Measurements from ENCODE around the gene TMED9. TPM values are rescaled to one million over a fixed set of nuclear protein-coding genes. Genes with fewer than 3 reads are reported as not detected.

TMED9 gene
- total RNA-seq, 4 donors from 2014 or later: 34.4 to 85.9 (median 70.9) TPM

DNA sequence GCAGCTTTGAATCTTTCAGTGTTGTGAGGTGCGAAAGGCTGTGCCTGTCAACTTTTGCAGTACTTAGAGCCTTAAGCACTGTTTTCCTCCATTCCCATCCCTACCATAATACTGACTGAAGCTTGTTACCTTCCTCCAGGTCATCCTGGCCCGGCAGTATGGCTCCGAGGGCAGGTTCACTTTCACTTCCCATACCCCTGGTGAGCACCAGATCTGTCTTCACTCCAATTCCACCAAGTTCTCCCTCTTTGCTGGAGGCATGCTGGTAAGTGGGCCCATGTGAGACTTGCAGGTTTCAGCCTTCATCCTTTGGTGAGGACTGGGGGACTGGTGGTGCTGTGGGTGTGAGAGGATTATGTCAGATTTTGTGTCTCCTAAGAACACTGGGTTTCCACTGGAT, 1.5 kb downstream of the TMED9 start:
- H3K27me3 ChIP-seq: peaks cover 18% of the 10 kb centered on the region
- H3K4me1 ChIP-seq: peaks cover 9 to 16% (median 14%) of the 10 kb centered on the region in 4 donors
- H3K4me3 ChIP-seq: no peak overlapping the region
- peaks cover 0 to 28% (median 14%) of the 10 kb centered on the region in 4 donors for H3K36me3 ChIP-seq
- H3K27ac ChIP-seq: no peak overlapping the region
- 77 to 88% methylated on average over 3 of the region's 3 CpGs for WGBS, 2 donors (ENCODE audit: low coverage in 1 of 2)
- TF ChIP-seq EP300 (IDR thresholded peaks at IDR 0.05; ENCODE audit: low read depth) (no peak), CTCF (IDR thresholded peaks at IDR 0.05) (no peak), POLR2AphosphoS5 (IDR thresholded peaks at IDR 0.05) (no peak), POLR2A (IDR thresholded peaks at IDR 0.05) (no peak)
- H3K9me3 ChIP-seq: no peaks in the 10 kb centered on the region
- in situ Hi-C loops (cut with MboI; ENCODE audit: low pct_ligation_motif_present in 1 of 4, low pct_unique_long_range_greater_than_20kb in 1 of 4, low sequenced_read_pairs in 3 of 4): no loop called here
- no peak for DNase-seq
- intact Hi-C loops (cut with DNase I; ENCODE audit: low total_unique reads): no loop called here

DNA sequence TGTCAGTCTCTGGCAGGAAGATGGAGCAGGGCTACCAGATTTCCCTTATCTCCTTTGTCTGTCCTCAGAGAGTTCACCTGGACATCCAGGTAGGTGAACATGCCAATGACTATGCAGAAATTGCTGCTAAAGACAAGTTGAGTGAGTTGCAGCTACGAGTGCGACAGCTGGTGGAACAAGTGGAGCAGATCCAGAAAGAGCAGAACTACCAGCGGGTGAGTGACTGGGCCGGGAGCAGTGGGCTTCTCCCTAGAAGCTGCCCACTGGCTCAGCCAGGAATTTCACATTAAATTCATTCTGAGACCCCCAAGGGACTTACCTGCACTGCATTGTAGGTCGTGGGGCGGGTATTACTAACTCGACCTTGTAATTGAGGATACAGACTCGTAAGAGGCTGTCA, 2.1 kb downstream of the TMED9 start:
- in situ Hi-C loops (cut with MboI; ENCODE audit: low pct_ligation_motif_present in 1 of 4, low pct_unique_long_range_greater_than_20kb in 1 of 4, low sequenced_read_pairs in 3 of 4): no loop called here
- H3K27ac ChIP-seq: no peak overlapping the region
- intact Hi-C loops (cut with DNase I; ENCODE audit: low total_unique reads): no loop called here

GRCh38 chr5:177595026-177595585, 3.1 kb downstream of the TMED9 start:
- Histone ChIP-seq H3K4me1 (peaks cover 9 to 24% (median 16%) of the 10 kb centered on the region in 4 donors), H3K27me3 (peaks cover 8% of the 10 kb centered on the region), H3K9me3 (no peaks in the 10 kb centered on the region), H3K36me3 (peaks cover 0 to 28% (median 14%) of the 10 kb centered on the region in 4 donors), H3K4me3 (no peak overlapping the region), H3K27ac (no peak overlapping the region)
- intact Hi-C loops (cut with DNase I; ENCODE audit: low total_unique reads) (no loop called here), in situ Hi-C loops (cut with MboI; ENCODE audit: low pct_ligation_motif_present in 1 of 4, low pct_unique_long_range_greater_than_20kb in 1 of 4, low sequenced_read_pairs in 3 of 4) (no loop called here)
- TF ChIP-seq CTCF (IDR thresholded peaks at IDR 0.05) (no peak), EP300 (IDR thresholded peaks at IDR 0.05; ENCODE audit: low read depth) (no peak), POLR2A (IDR thresholded peaks at IDR 0.05) (no peak), POLR2AphosphoS5 (IDR thresholded peaks at IDR 0.05) (no peak)
- DNase-seq: no peak
- 100% methylated on average over 7 of the region's 8 CpGs; no CpG with 5 or more reads in 1 of the 2 donors for WGBS, 2 donors (ENCODE audit: low coverage in 1 of 2)

More for the DNA sequence above, 2.1 kb downstream of the TMED9 start:
- Histone ChIP-seq H3K9me3 (no peaks in the 10 kb centered on the region), H3K36me3 (peaks cover 0 to 28% (median 14%) of the 10 kb centered on the region in 4 donors), H3K27me3 (peaks cover 18% of the 10 kb centered on the region), H3K4me1 (peaks cover 9 to 22% (median 16%) of the 10 kb centered on the region in 4 donors), H3K4me3 (no peak overlapping the region)
- no peak for DNase-seq
- WGBS, 2 donors (ENCODE audit: low coverage in 1 of 2): 95% methylated on average over 8 of the region's 8 CpGs; no CpG with 5 or more reads in 1 of the 2 donors
- TF ChIP-seq POLR2AphosphoS5 (IDR thresholded peaks at IDR 0.05) (no peak), POLR2A (IDR thresholded peaks at IDR 0.05) (no peak), EP300 (IDR thresholded peaks at IDR 0.05; ENCODE audit: low read depth) (no peak), CTCF (IDR thresholded peaks at IDR 0.05) (no peak)

GRCh38 chr5:177595991-177596774, 4.2 kb downstream of the TMED9 start:
- TF ChIP-seq POLR2A (IDR thresholded peaks at IDR 0.05) (no peak), EP300 (IDR thresholded peaks at IDR 0.05; ENCODE audit: low read depth) (no peak), CTCF (IDR thresholded peaks at IDR 0.05) (no peak), POLR2AphosphoS5 (IDR thresholded peaks at IDR 0.05) (no peak)
- intact Hi-C loops (cut with DNase I; ENCODE audit: low total_unique reads): no loop called here
- H3K36me3 ChIP-seq: peaks cover 0 to 28% (median 14%) of the 10 kb centered on the region in 4 donors
- in situ Hi-C loops (cut with MboI; ENCODE audit: low pct_ligation_motif_present in 1 of 4, low pct_unique_long_range_greater_than_20kb in 1 of 4, low sequenced_read_pairs in 3 of 4): no loop called here
- H3K27me3 ChIP-seq: no peaks in the 10 kb centered on the region
- DNase-seq: no peak
- no peak overlapping the region for H3K27ac ChIP-seq
- no peaks in the 10 kb centered on the region for H3K9me3 ChIP-seq
- H3K4me1 ChIP-seq: peaks cover 9 to 32% (median 24%) of the 10 kb centered on the region in 4 donors
- WGBS, 2 donors (ENCODE audit: low coverage in 1 of 2): 83 to 89% methylated on average over 1 to 2 of the region's 2 CpGs
- no peak overlapping the region for H3K4me3 ChIP-seq

Data from transverse colon (tissue), 4 donors.